Thymus (tissue), 11 donors: ENCODE data around the gene ABHD13. TPM values are rescaled to one million over a fixed set of nuclear protein-coding genes. Genes with fewer than 3 reads are reported as not detected.
"Not testable (repeated sequence)": the region's sequence is repeated elsewhere in the genome, so short reads cannot be mapped to it uniquely, and the experiment has no call there.

Experiments
- DNase-seq, 9 donors: peaks; one replicate each; pipeline ENCODE4 v3.0.0-alpha.2; 2013; ENCODE audit warnings: low spot score in 9 of 9, low read depth in 6 of 9, missing footprints in 1 of 9
- H3K27ac ChIP-seq, 2 donors: one replicate each; pipeline ENCODE4 v1.5.1; 2013; ENCODE audit warnings: control low read depth in 1 of 2, low read depth in 1 of 2, low read length in 1 of 2, mild to moderate bottlenecking in 1 of 2, moderate library complexity in 1 of 2
- H3K27me3 ChIP-seq, 2 donors: one replicate each; pipeline ENCODE4 v1.5.1; 2013; ENCODE audit warnings: low read length in 1 of 2; ENCODE audit not compliant: control insufficient read depth in 2 of 2, insufficient read depth in 1 of 2
- H3K36me3 ChIP-seq, 2 donors: one replicate each; pipeline ENCODE4 v1.5.1; 2013; ENCODE audit warnings: low read length in 1 of 2, mild to moderate bottlenecking in 1 of 2, moderate library complexity in 1 of 2; ENCODE audit not compliant: control insufficient read depth in 2 of 2, insufficient read depth in 2 of 2
- H3K4me1 ChIP-seq, 2 donors: one replicate each; pipeline ENCODE4 v1.5.1; 2013; ENCODE audit warnings: low read length in 2 of 2; ENCODE audit not compliant: control insufficient read depth in 2 of 2, insufficient read depth in 2 of 2
- H3K4me3 ChIP-seq, 2 donors: one replicate each; pipeline ENCODE4 v1.5.1; 2013; ENCODE audit warnings: low read length in 2 of 2, control low read depth in 1 of 2, mild to moderate bottlenecking in 1 of 2
- H3K9me3 ChIP-seq, 2 donors: one replicate each; pipeline ENCODE4 v1.5.1; 2013; ENCODE audit warnings: low read length in 1 of 2, mild to moderate bottlenecking in 1 of 2; ENCODE audit not compliant: control insufficient read depth in 2 of 2, insufficient read depth in 1 of 2
- WGBS: extraction: QIAGEN DNeasy Blood & Tissue Kit; methylation state at CpG from one replicate; pipeline ENCODE4 v1.1.7; 2013; 5-methylcytosine and 5-hydroxymethylcytosine counted together
- polyA plus RNA-seq: library from polyadenylated mRNA; stranded (reverse); fragments of 200-250 nt; gene quantifications from one replicate; pipeline ENCODE4 v1.2.3, GENCODE V29; 2013
- total RNA-seq: library from RNA; stranded (reverse); fragments of 120-200 nt; gene quantifications from one replicate; pipeline ENCODE4 v1.2.4, GENCODE V29; 2013
- donor health status: healthy.

ABHD13 gene
- total and polyA plus RNA-seq, 2 donors, result 9.6 to 15.5 TPM

GRCh38 chr13:108257248-108257647 lies 39.1 kb downstream of the ABHD13 start:
- no peak overlapping the region for H3K4me3 ChIP-seq
- H3K9me3 ChIP-seq, result no peaks in the 10 kb centered on the region
- 96% methylated on average over 2 of the region's 2 CpGs for WGBS
- DNase-seq, result no peak
- H3K27ac ChIP-seq, result no peak overlapping the region
- no peaks in the 10 kb centered on the region for H3K36me3 ChIP-seq
- H3K4me1 ChIP-seq, result no peaks in the 10 kb centered on the region
- no peaks in the 10 kb centered on the region for H3K27me3 ChIP-seq

- WGBS, result 97% methylated on average over 9 of the region's 9 CpGs
- Histone ChIP-seq H3K9me3 (no peaks in the 10 kb centered on the region), H3K4me1 (no peaks in the 10 kb centered on the region), H3K4me3 (no peak overlapping the region), H3K27me3 (no peaks in the 10 kb centered on the region), H3K36me3 (no peaks in the 10 kb centered on the region), H3K27ac (no peak overlapping the region)
- no peak for DNase-seq
Measured at GRCh38 chr13:108263621-108264355, 45.6 kb downstream of the ABHD13 start.

DNA sequence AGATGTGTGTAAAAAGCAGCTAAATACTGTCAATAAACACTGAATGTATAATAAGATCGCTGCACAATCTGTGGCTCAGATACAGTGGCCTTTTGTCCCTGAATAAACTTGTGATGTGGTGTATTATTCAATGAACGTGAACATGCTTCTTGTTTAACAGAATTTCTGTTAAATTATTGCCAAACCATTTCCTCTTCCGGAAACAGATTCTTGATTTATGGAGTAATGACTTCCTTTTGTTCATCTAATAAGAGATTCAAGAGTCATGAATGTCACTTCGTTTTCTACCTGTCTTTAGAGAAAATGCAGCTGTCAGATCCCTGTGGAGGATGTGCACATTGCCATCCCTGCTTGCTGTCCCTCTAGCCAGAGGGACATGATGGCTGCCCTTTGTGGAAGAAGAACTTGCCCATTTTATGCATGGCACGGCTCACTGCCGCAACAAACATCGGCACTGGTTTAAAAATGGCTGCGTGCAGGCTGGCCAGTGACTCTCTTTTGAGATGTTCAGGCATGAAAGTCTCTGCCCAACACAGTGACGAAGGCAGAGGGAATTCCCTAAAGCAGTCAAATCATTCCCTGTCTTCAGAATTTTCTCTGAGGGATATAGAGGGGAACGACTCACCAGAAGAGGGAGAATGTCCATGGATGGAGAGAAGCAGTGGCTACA lies 48.3 kb downstream of the ABHD13 start:
- WGBS, result 23% methylated on average over 10 of the region's 10 CpGs
- Histone ChIP-seq H3K4me1 (peaks cover 10% of the 10 kb centered on the region in 2 donors), H3K9me3 (no peaks in the 10 kb centered on the region), H3K27me3 (no peaks in the 10 kb centered on the region), H3K27ac (no peak overlapping the region), H3K4me3 (no peak overlapping the region), H3K36me3 (no peaks in the 10 kb centered on the region)
- no peak for DNase-seq

DNA sequence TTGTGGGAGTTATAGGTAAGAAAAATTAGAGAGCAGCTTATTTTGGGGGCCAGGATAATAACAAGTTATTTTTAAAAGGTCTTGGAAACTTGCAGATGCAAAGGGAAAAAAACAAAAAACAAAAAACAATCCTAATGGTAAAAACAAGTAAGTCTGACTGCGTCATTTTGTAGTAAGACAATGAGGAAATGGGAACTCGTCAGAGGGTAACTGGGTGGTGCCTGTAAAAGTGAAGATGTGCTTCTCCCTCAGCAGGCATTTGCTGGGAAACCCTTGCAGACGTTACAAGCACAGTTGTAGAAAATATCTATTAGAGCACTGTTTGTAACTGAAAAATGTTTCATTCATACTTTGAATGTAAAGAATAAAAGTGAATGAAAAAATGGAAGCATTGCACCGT lies 49.2 kb downstream of the ABHD13 start:
- 87% methylated on average over 4 of the region's 4 CpGs for WGBS
- H3K36me3 ChIP-seq, result no peaks in the 10 kb centered on the region
- DNase-seq, result no peak
- peaks cover 10% of the 10 kb centered on the region in 2 donors for H3K4me1 ChIP-seq
- H3K27me3 ChIP-seq, result no peaks in the 10 kb centered on the region
- H3K9me3 ChIP-seq, result no peaks in the 10 kb centered on the region
- H3K27ac ChIP-seq, result no peak overlapping the region
- H3K4me3 ChIP-seq, result no peak overlapping the region

GRCh38 chr13:108267855-108268254 lies 49.7 kb downstream of the ABHD13 start:
- not testable (repeated sequence) for H3K27ac ChIP-seq, H3K4me3 ChIP-seq, H3K36me3 ChIP-seq, H3K9me3 ChIP-seq, H3K27me3 ChIP-seq, DNase-seq
- 97% methylated on average over 3 of the region's 3 CpGs for WGBS
- H3K4me1 ChIP-seq, result peaks cover 10% of the 10 kb centered on the region in 2 donors

DNA sequence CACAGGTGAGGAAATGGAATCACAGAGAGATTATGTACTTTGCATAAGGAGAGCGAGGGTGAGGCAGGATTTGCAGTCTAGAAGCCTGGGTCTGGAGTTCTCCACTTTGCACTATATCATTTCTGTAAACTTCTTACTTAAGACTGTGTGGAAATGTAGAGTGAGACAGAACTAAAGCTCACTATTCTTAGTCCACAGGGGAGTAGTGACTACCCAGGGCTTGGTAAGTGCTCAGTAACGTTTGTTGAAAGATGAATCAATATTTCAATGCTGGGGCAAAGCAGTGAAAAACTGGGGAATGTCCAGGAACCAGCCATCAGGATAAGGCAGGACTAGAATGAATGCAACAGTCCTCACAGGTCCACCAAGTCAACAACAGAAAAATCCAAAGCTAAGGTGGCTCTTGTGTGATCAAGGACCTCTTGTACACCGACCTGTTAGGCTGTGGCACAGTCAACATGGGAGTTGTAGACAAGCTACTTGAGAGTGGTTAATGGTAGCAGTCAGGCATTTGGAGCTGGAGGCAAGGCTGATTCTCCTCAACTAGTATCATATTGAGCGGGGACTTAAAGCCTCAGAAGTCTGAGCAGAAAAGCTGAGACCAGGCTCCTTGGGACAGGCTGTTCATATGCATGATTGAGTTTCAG lies 50.4 kb downstream of the ABHD13 start:
- Histone ChIP-seq H3K27ac (peak overlapping the region; percentile 36 to 54), H3K27me3 (no peaks in the 10 kb centered on the region), H3K4me1 (peaks cover 10% of the 10 kb centered on the region in 2 donors), H3K36me3 (no peaks in the 10 kb centered on the region), H3K9me3 (no peaks in the 10 kb centered on the region), H3K4me3 (no peak overlapping the region)
- WGBS, result 80% methylated on average over 4 of the region's 4 CpGs
- no peak for DNase-seq

DNA sequence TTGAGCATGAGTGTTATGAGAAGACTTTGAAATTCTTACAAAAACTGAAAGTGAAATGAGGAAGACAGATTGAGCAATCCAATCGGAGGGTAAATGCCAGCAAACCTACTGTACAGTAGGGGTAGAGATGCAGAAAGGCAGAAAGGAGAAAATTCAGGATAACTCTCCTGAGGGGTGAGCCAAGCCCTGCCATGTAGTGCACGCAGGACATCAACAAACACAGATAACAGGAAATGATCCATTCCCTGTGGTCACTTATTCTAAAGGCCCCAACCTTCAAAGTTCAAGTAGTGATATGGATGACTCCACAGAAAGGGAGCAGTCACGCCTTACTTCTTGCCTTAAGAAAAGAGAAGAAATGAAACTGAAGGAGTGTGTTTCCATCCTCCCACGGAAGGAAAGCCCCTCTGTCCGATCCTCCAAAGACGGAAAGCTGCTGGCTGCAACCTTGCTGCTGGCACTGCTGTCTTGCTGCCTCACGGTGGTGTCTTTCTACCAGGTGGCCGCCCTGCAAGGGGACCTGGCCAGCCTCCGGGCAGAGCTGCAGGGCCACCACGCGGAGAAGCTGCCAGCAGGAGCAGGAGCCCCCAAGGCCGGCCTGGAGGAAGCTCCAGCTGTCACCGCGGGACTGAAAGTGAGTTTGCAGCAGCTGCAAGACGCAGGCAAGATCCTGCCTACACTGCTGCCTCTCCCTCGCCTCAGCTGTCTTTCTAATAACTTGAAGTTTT lies 51.6 kb downstream of the ABHD13 start, which contains the start of gene TNFSF13B:
TNFSF13B (plus strand) TSS at position 118 of the 728 bp plus-strand sequence; CDS start at position 296, 178 bp downstream.
- Histone ChIP-seq H3K9me3 (no peaks in the 10 kb centered on the region), H3K36me3 (no peaks in the 10 kb centered on the region), H3K27ac (peak within 1 kb of the TSS; percentile 73 to 78), H3K27me3 (no peaks in the 10 kb centered on the region), H3K4me3 (peak within 1 kb of the TSS; percentile 43 to 49), H3K4me1 (peaks cover 10% of the 10 kb centered on the region in 2 donors)
- 2% methylated on average over 16 of the region's 16 CpGs for WGBS
- peak in 6 of 9 donors; percentile 21 to 63 (median 24) for DNase-seq

GRCh38 chr13:108270442-108270841 lies 52.2 kb downstream of the ABHD13 start:
- Histone ChIP-seq H3K4me1 (peaks cover 10% of the 10 kb centered on the region in 2 donors), H3K36me3 (no peaks in the 10 kb centered on the region), H3K27ac (peak overlapping the region in 1 of 2 donors; percentile 73), H3K27me3 (no peaks in the 10 kb centered on the region), H3K4me3 (peak overlapping the region; percentile 43 to 49), H3K9me3 (no peaks in the 10 kb centered on the region)
- peak in 2 of 9 donors; percentile 3 to 37 for DNase-seq
- WGBS, result 5% methylated on average over 3 of the region's 3 CpGs
